GM18505 (cell line): Measurements from ENCODE around the gene TEX54.

Experiments used
- ATAC-seq: cut with Tn5 transposase; IDR thresholded peaks from one replicate; pipeline ENCODE4 v1.9.1; 2021; ENCODE audit not compliant: unreplicated experiment
- POLR2A ChIP-seq: IDR thresholded peaks from 4 replicates; pipeline ENCODE4 v1.6.1; 2011; ENCODE audit warnings: borderline replicate concordance; ENCODE audit not compliant: insufficient read depth, insufficient read length; ENCODE audit errors: extremely low read depth

The TEX54 gene

GRCh38 chr11:62801071-62801470 is 31.6 kb downstream of the TEX54 start:
- TF ChIP-seq POLR2A: no peak
- ATAC-seq: no peak

- no peak for TF ChIP-seq POLR2A
- no peak for ATAC-seq
Measured at GRCh38 chr11:62799486-62799885, 33.2 kb downstream of the TEX54 start.

DNA sequence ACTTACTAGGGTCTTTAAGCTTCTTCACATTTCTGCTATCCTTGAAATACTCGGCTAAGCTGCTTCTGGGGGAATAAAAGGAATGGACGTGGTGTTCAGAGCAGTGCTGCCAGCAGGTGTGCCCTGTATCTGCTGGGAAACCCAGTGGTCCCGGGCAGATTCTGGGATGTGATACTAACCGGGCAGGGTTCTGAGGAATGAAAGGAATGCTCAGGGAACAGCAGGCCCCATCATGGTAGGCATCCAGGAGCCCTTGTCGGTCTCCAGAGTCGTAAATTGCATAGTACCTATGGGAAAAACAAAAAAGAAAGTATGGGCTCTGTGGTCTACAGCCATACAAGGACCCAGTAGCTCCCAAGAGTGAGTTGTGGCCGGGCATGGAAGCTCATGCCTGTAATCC is 36.4 kb downstream of the TEX54 start:
- no peak for TF ChIP-seq POLR2A
- no peak for ATAC-seq

GRCh38 chr11:62794201-62794775 is 38.4 kb downstream of the TEX54 start:
- ATAC-seq: no peak
- no peak for TF ChIP-seq POLR2A

- no peak for TF ChIP-seq POLR2A
- peak; percentile 6 for ATAC-seq
Measured at GRCh38 chr11:62792202-62792575, 40.5 kb downstream of the TEX54 start.

DNA sequence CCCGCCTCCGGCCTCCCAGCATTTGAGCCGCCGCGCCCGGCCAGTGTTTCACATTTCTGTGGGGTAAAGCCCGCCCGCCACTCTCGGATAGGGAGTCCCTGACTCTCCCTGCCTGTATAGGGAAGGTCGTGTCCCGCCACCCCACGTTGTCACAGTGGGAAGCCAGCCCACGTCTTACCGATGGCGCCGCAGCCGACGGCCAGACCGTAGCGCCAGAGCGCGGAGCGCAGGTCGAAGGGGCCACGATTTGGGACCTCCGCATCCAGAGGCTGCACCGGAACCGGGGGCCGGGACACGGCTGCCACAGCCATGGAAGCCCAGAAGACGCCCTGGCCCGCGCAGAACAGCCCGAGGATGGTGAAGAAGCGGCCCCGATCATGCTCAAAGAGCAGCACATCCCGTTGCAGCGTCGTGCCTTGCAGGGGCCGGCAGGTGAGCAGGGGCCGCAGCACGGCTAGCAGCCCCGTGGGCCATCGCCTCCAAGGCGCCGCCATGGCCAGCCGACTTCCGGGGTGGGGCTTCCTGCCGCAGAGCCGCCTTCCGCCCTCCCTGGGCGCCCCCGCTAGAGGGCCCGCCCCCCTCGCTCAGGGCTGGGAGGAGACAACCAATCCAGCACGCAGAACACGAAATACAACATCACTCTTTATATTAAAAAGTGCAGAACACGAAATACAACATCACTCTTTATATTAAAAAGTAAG is 41.0 kb downstream of the TEX54 start, which contains the start of gene TMEM223:
Gene TMEM223 (minus strand): TSS at position 506 of the 701 bp plus-strand sequence. CDS start 12 bp downstream, at position 494.
- TF ChIP-seq POLR2A: peak; percentile 93
- ATAC-seq: peak; percentile 62

- TF ChIP-seq POLR2A: no peak
- ATAC-seq: no peak
Measured at GRCh38 chr11:62789576-62789975, 43.1 kb downstream of the TEX54 start.

DNA sequence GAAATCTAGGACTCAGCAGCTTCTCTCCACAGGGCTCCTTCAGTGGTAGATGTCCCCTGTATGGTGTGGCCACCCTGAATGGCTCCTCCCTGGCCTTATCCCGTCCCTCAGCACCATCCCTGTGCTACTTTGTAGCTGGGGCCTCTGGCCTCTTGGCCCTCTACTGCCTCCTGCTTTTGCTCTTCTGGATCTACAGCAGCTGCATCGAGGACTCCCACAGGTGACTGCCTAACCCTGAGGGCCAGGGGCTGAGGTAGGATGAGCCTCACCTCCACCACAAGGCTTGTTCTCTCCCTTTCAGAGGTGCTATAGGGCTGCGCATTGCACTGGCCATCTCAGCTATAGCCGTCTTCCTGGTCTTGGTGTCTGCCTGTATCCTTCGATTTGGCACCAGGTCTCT is 43.6 kb downstream of the TEX54 start:
- no peak for TF ChIP-seq POLR2A
- ATAC-seq: no peak

GRCh38 chr11:62787005-62787759 is 45.5 kb downstream of the TEX54 start, which contains the start of gene TMEM179B:
TMEM179B (plus strand) TSS chr11:62787402; CDS start chr11:62787432, 30 bp downstream.
- ATAC-seq: peak; percentile 56
- peak; percentile 98 for TF ChIP-seq POLR2A

GRCh38 chr11:62786318-62787004 is 46.2 kb downstream of the TEX54 start:
- peak; percentile 65 for ATAC-seq

DNA sequence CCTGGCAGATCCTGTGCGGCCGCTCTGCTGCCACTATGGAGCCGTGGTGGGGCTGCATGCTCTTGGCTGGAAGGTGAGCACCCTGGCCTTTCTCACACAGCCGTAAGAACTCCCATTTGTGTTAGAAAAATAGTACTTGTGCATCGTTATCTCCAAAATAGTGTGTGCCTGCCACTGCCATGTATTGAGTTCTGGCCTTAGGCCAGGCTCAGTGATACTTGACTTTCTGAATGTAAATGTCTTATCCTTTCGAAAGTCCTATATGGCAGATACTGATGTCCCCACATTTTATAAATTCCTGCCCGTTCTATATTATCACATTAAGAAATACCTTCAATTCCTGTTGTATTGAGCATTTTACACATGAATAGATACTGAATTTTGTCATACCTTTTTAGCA is 49.9 kb downstream of the TEX54 start:
- ATAC-seq: no peak
- TF ChIP-seq POLR2A: no peak

More at GRCh38 chr11:62786318-62787004, 46.2 kb downstream of the TEX54 start:
- no peak for TF ChIP-seq POLR2A
